BLaER1 (cell line): Measurements from ENCODE around the gene CCDC150.

Experiments
- H3K27ac ChIP-seq: shearing (Covaris generic); formaldehyde crosslinking; 2 replicates; pipeline ENCODE4 v1.8.1; 2022
- H3K27me3 ChIP-seq: shearing (Covaris generic); formaldehyde crosslinking; 2 replicates; pipeline ENCODE4 v1.8.1; 2022
- H3K36me3 ChIP-seq: shearing (Covaris generic); formaldehyde crosslinking; 2 replicates; pipeline ENCODE4 v1.8.1; 2022
- H3K4me1 ChIP-seq: shearing (Covaris generic); formaldehyde crosslinking; 2 replicates; pipeline ENCODE4 v1.8.1; 2022
- H3K4me2 ChIP-seq: shearing (Covaris generic); formaldehyde crosslinking; 2 replicates; pipeline ENCODE4 v1.8.1; 2022
- H3K4me3 ChIP-seq: shearing (Covaris generic); formaldehyde crosslinking; 2 replicates; pipeline ENCODE4 v1.8.1; 2022
- H3K9ac ChIP-seq: shearing (Covaris generic); formaldehyde crosslinking; 2 replicates; pipeline ENCODE4 v1.8.1; 2022
- H3K9me3 ChIP-seq: shearing (Covaris generic); formaldehyde crosslinking; 2 replicates; pipeline ENCODE4 v1.8.1; 2022
- H4K20me1 ChIP-seq: shearing (Covaris generic); formaldehyde crosslinking; 2 replicates; pipeline ENCODE4 v1.8.1; 2022
- Cebpa-rat ChIP-seq: shearing (Covaris generic); IDR thresholded peaks from 2 replicates; pipeline ENCODE4 v1.8.1; 2022

The CCDC150 gene

DNA sequence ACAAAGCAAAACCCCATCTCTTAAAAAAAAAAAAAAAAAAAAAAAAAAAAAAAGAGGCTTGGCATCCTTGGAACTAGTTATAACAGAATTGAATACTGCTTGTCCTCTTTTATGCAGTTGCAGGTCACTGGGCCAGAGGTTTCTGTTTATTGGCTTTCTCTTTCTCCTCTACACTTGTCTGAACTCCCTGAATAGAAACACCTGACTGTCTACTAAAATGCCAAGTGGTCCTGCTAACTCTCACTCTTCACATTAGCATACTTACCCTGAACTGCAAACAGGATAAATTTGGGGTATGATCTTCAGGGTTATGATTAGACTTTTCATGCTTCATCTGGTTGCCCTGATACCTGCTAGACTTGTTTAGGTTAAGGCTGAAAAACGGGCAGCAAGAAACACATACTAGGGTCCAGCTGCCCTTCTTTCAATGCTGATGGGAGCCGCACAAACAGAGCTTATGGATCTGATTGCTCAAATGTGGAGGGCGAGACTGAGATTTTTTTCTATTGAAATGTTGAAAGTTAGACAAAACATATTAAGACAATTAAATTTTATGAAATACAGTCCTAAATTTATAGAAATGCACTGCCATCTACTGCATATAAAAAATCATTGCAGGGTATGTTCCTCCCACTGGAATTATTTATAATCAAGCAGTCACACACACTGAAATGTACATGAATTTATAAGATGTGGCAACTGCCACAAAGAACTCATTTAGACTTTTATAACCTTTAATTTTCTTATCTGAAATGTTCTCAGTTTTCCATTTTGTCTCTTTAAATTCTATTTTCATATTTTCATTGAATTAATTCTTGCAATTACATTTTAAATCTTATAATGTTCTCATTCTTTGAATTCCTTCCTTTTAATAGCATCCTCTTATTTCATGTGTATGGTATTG, 119.2 kb downstream of the CCDC150 start:
- H3K9me3 ChIP-seq: peaks cover 4% of the 10 kb centered on the region; the same call in 1 of the 2 replicates
- H3K4me2 ChIP-seq: no peak overlapping the region
- no peaks in the 10 kb centered on the region for H3K27me3 ChIP-seq
- peaks cover 24% of the 10 kb centered on the region; the same call in 1 of the 2 replicates for H3K36me3 ChIP-seq
- TF ChIP-seq Cebpa-rat: no peak
- H3K27ac ChIP-seq: no peak overlapping the region
- no peaks in the 10 kb centered on the region for H3K4me1 ChIP-seq
- no peak overlapping the region for H3K9ac ChIP-seq
- H4K20me1 ChIP-seq: no peaks in the 10 kb centered on the region
- H3K4me3 ChIP-seq: no peak overlapping the region

- Histone ChIP-seq H3K36me3 (peaks cover 26% of the 10 kb centered on the region; the same call in 1 of the 2 replicates), H3K9me3 (no peaks in the 10 kb centered on the region), H3K4me1 (no peaks in the 10 kb centered on the region), H3K9ac (no peak overlapping the region), H3K4me2 (no peak overlapping the region), H3K4me3 (no peak overlapping the region), H3K27ac (no peak overlapping the region), H3K27me3 (no peaks in the 10 kb centered on the region), H4K20me1 (no peaks in the 10 kb centered on the region)
- no peak for TF ChIP-seq Cebpa-rat
Measured at GRCh38 chr2:196759378-196759706, 119.8 kb downstream of the CCDC150 start.

DNA sequence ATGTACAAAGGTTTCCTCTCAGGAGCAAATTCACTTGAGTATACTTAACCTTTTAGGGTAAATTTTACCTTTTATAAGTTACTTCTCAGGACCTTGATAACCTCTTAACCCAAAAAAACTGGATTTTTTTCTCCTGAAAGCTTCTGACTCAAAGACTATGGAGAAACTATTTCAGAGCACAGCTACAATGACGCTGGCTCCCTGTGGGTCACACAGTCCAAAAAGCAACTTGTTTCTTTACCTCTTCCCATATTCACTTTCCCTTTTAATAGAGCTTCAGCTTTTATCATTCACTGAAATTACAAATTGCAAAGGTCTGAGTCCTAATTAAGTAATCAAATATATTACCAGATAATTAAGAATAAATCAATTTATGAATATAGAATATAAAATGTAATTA, 127.6 kb downstream of the CCDC150 start:
- TF ChIP-seq Cebpa-rat: no peak
- Histone ChIP-seq H3K9me3 (no peaks in the 10 kb centered on the region), H3K9ac (no peak overlapping the region), H3K4me1 (no peaks in the 10 kb centered on the region), H3K36me3 (peaks cover 31% of the 10 kb centered on the region), H3K4me3 (no peak overlapping the region), H4K20me1 (no peaks in the 10 kb centered on the region), H3K27me3 (no peaks in the 10 kb centered on the region), H3K4me2 (no peak overlapping the region), H3K27ac (no peak overlapping the region)
